CD14-positive monocyte (primary cell): ENCODE data around the gene SMYD3. TPM values are rescaled to one million over a fixed set of nuclear protein-coding genes. Genes with fewer than 3 reads are reported as not detected.
A peak's percentile ranks its signal among the peaks of the same experiment; 100 is the strongest.
"Not testable (repeated sequence)": the region's sequence is repeated elsewhere in the genome, so short reads cannot be mapped to it uniquely, and the experiment has no call there.

Source experiments
- DNase-seq, 3 donors: peaks; one replicate each; pipeline ENCODE4 v3.0.0-alpha.2; 2011 to 2022
- H2AFZ ChIP-seq: 2 replicates; pipeline ENCODE4 v1.6.0; 2012; ENCODE audit warnings: mild to moderate bottlenecking, low read depth, low read length, inconsistent platforms; ENCODE audit not compliant: insufficient read depth, poor library complexity, severe bottlenecking
- H3K27ac ChIP-seq, 2 donors: 1 replicate in 1 of 2; 2 replicates in 1 of 2; pipeline ENCODE4 v1.5.1; 2012 to 2013; ENCODE audit warnings: low read length in 2 of 2, control low read depth in 1 of 2, inconsistent platforms in 1 of 2, low read depth in 1 of 2, mild to moderate bottlenecking in 1 of 2
- H3K27me3 ChIP-seq, 2 donors: one replicate each; pipeline versions ENCODE4 v1.6.0 to v1.6.1; 2011 to 2013; ENCODE audit warnings: low read length in 2 of 2; ENCODE audit not compliant: control insufficient read depth in 2 of 2, insufficient read depth in 2 of 2
- H3K36me3 ChIP-seq, 2 donors: replicated peaks in 1 of 2; 1 replicate in 1 of 2; 2 replicates in 1 of 2; pipeline versions ENCODE4 v1.5.1 to v1.6.1; 2012 to 2013; ENCODE audit warnings: low read length in 2 of 2, control low read depth in 1 of 2, inconsistent platforms in 1 of 2, mild to moderate bottlenecking in 1 of 2; ENCODE audit not compliant: insufficient read depth in 2 of 2, control insufficient read depth in 1 of 2
- H3K4me1 ChIP-seq, 2 donors: 1 replicate in 1 of 2; 2 replicates in 1 of 2; pipeline versions ENCODE4 v1.5.1 to v1.6.1; 2012 to 2013; ENCODE audit warnings: low read length in 2 of 2, control low read depth in 1 of 2, inconsistent platforms in 1 of 2, mild to moderate bottlenecking in 1 of 2, moderate library complexity in 1 of 2; ENCODE audit not compliant: insufficient read depth in 2 of 2, control insufficient read depth in 1 of 2
- H3K4me2 ChIP-seq: replicated peaks from 2 replicates; pipeline ENCODE3; 2012; ENCODE audit warnings: low read length, moderate library complexity, mild to moderate bottlenecking; ENCODE audit not compliant: poor library complexity, severe bottlenecking; ENCODE audit errors: extremely low read depth
- H3K4me3 ChIP-seq, 3 experiments: fragments of 200-600 bp in 1 of 3; sonication (generic) in 1 of 3; replicated peaks in 1 of 3; 1 replicate in 2 of 3; 2 replicates in 1 of 3; pipeline ENCODE4 v1.5.1; 2011 to 2013; ENCODE audit warnings: low read length in 3 of 3, mild to moderate bottlenecking in 3 of 3, control low read depth in 2 of 3, low read depth in 2 of 3, inconsistent platforms in 1 of 3, moderate library complexity in 1 of 3
- H3K79me2 ChIP-seq: 2 replicates; pipeline ENCODE4 v1.6.0; 2012; ENCODE audit warnings: mild to moderate bottlenecking, control low read depth, inconsistent platforms, low read length, moderate library complexity; ENCODE audit not compliant: insufficient read depth
- H3K9ac ChIP-seq: 2 replicates; pipeline ENCODE4 v1.6.0; 2017; ENCODE audit warnings: low read length, mild to moderate bottlenecking; ENCODE audit not compliant: insufficient read depth, poor library complexity, severe bottlenecking
- H3K9me3 ChIP-seq, 2 donors: replicated peaks in 1 of 2; 1 replicate in 1 of 2; 2 replicates in 1 of 2; pipeline versions ENCODE4 v1.5.1 to v1.6.1; 2012 to 2013; ENCODE audit warnings: low read length in 2 of 2, control low read depth in 1 of 2; ENCODE audit not compliant: control insufficient read depth in 1 of 2, insufficient read depth in 1 of 2
- H4K20me1 ChIP-seq: 2 replicates; pipeline ENCODE4 v1.6.0; 2012; ENCODE audit warnings: mild to moderate bottlenecking, low read length, control low read depth, moderate library complexity; ENCODE audit not compliant: insufficient read depth
- H3K27ac Mint-ChIP-seq, 7 donors: one replicate each; pipeline ENCODE4 v1.8.0; 2020; ENCODE audit warnings: mild to moderate bottlenecking in 7 of 7, mixed read lengths in 7 of 7, moderate library complexity in 6 of 7, inconsistent platforms in 2 of 7
- H3K27me3 Mint-ChIP-seq, 3 donors: one replicate each; pipeline ENCODE4 v1.8.0; 2021 to 2022; ENCODE audit warnings: low read depth in 3 of 3, mild to moderate bottlenecking in 3 of 3, mixed read lengths in 3 of 3, moderate library complexity in 3 of 3, inconsistent platforms in 1 of 3
- H3K36me3 Mint-ChIP-seq, 2 donors: one replicate each; pipeline ENCODE4 v1.8.0; 2020; ENCODE audit warnings: mixed read lengths in 2 of 2, inconsistent platforms in 1 of 2, mild to moderate bottlenecking in 1 of 2
- H3K4me1 Mint-ChIP-seq: one replicate; pipeline ENCODE4 v1.8.0; 2020; ENCODE audit warnings: mild to moderate bottlenecking, mixed read lengths
- H3K4me3 Mint-ChIP-seq, 2 donors: one replicate each; pipeline ENCODE4 v1.8.0; 2020; ENCODE audit warnings: mild to moderate bottlenecking in 2 of 2, mixed read lengths in 2 of 2, moderate library complexity in 1 of 2
- H3K9me3 Mint-ChIP-seq, 7 donors: one replicate each; pipeline ENCODE4 v1.8.0; 2020 to 2022; ENCODE audit warnings: mixed read lengths in 7 of 7, mild to moderate bottlenecking in 6 of 7, moderate library complexity in 6 of 7, inconsistent platforms in 2 of 7
- WGBS: methylation state at CpG from one replicate; pipeline ENCODE4 v1.1.5; 2013; ENCODE audit warnings: missing lambda C conversion rate; ENCODE audit not compliant: insufficient coverage; 5-methylcytosine and 5-hydroxymethylcytosine counted together
- intact Hi-C, 2 donors: fragments of 100-400 bp; cut with micrococcal nuclease; formaldehyde crosslinking; loops; one replicate each; pipeline versions ENCODE4 v1.15.0 to v1.15.1; 2023
- polyA plus RNA-seq, 3 donors: library from polyadenylated mRNA; depleted of rRNA in 1 of 3; unstranded in 2 of 3; stranded (reverse) in 1 of 3; fragments of 300-500 nt in 2 of 3; fragments of >200 nt in 1 of 3; fragmentation: Illumina TruSeq in 2 of 3; gene quantifications; 1 replicate in 2 of 3; 2 replicates in 1 of 3; pipeline ENCODE4 v1.2.3, GENCODE V29; 2012 to 2021
- TF ChIP-seq, protein P1 (sequence below): fragments of 200-600 bp; IDR thresholded peaks from one replicate; pipeline ENCODE4 v1.8.0; 2022; ENCODE audit warnings: antibody characterized with exemption, mild to moderate bottlenecking

Gene SMYD3
- polyA plus RNA-seq, 3 donors = 2.7 to 8.4 (median 4.0) TPM

DNA sequence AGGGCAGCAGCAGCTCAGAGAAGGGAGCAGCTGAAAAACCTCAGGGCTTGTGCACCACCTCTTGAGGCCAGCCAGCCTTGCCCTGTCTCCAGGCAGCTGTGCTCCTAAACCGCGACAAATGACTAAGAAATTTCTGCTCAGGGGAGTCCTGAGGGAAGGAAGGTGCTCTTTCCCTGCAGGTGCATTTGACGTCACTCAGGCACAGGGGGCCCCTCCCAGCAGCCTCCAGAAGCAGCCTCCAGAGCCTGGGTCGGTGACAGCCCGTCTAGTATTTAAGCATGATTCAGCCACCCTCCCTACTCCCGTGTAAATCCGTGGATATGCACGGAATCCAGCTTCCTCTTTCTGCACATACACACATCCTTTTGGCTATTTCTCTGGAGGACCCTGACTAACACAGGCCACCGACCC is 791.8 kb downstream of the SMYD3 start:
- H3K27ac Mint-ChIP-seq = no peak overlapping the region
- H3K27me3 ChIP-seq = no peaks in the 10 kb centered on the region
- no peak overlapping the region for H3K4me3 Mint-ChIP-seq
- no peaks in the 10 kb centered on the region for H3K36me3 Mint-ChIP-seq
- TF ChIP-seq, protein P1, sequence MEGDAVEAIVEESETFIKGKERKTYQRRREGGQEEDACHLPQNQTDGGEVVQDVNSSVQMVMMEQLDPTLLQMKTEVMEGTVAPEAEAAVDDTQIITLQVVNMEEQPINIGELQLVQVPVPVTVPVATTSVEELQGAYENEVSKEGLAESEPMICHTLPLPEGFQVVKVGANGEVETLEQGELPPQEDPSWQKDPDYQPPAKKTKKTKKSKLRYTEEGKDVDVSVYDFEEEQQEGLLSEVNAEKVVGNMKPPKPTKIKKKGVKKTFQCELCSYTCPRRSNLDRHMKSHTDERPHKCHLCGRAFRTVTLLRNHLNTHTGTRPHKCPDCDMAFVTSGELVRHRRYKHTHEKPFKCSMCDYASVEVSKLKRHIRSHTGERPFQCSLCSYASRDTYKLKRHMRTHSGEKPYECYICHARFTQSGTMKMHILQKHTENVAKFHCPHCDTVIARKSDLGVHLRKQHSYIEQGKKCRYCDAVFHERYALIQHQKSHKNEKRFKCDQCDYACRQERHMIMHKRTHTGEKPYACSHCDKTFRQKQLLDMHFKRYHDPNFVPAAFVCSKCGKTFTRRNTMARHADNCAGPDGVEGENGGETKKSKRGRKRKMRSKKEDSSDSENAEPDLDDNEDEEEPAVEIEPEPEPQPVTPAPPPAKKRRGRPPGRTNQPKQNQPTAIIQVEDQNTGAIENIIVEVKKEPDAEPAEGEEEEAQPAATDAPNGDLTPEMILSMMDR = no peak
- H3K27me3 Mint-ChIP-seq = peaks cover 1 to 9% (median 6%) of the 10 kb centered on the region in 3 donors
- peaks cover 3% of the 10 kb centered on the region for H3K4me1 Mint-ChIP-seq
- H3K4me3 ChIP-seq = no peak overlapping the region
- intact Hi-C loops = no loop called here
- 50% methylated on average over 7 of the region's 9 CpGs for WGBS
- H2AFZ ChIP-seq = no peak overlapping the region
- H4K20me1 ChIP-seq = no peaks in the 10 kb centered on the region
- DNase-seq = peak in 1 of 3 donors; percentile 10
- no peaks in the 10 kb centered on the region for H3K79me2 ChIP-seq
- peaks cover 0 to 8% (median 0%) of the 10 kb centered on the region in 7 donors for H3K9me3 Mint-ChIP-seq
- no peaks in the 10 kb centered on the region for H3K9me3 ChIP-seq
- no peaks in the 10 kb centered on the region for H3K36me3 ChIP-seq
- no peak overlapping the region for H3K9ac ChIP-seq
- no peak overlapping the region for H3K4me2 ChIP-seq
- no peak overlapping the region for H3K27ac ChIP-seq
- no peaks in the 10 kb centered on the region for H3K4me1 ChIP-seq

DNA sequence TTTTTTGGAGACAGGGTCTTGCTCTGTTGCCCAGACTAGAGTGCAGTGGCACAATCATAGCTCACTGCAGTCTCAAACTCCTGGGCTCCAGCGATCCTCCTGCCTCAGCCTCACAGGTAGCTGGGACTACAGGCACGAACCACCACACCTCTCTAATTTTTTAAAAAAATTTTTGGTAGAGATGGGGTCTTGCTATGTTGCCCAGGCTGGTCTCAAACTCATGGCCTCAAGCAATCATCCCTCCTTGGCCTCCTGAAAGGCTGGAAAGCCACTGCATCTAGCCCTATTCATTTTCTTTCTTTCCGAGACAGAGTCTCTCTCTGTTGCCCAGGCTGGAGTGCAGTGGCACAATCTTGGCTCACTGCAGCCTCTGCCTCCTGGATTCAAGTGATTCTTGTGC is 793.1 kb downstream of the SMYD3 start:
- H2AFZ ChIP-seq, H3K27me3 ChIP-seq, H3K79me2 ChIP-seq, H3K4me1 Mint-ChIP-seq, intact Hi-C loops, H4K20me1 ChIP-seq, H3K4me3 ChIP-seq, H3K36me3 ChIP-seq, H3K4me1 ChIP-seq, DNase-seq, H3K9me3 ChIP-seq, H3K4me2 ChIP-seq, H3K9me3 Mint-ChIP-seq, H3K27me3 Mint-ChIP-seq, H3K27ac Mint-ChIP-seq, H3K4me3 Mint-ChIP-seq, H3K9ac ChIP-seq, H3K27ac ChIP-seq, H3K36me3 Mint-ChIP-seq: not testable (repeated sequence)
- 80% methylated on average over 1 of the region's 3 CpGs for WGBS
